Activated naive CD4-positive, alpha-beta T cell treated with anti-CD3 and anti-CD28 coated beads for 36 hours (primary cell): ENCODE measurements around the gene PDE5A. TPM values are rescaled to one million over a fixed set of nuclear protein-coding genes. Genes with fewer than 3 reads are reported as not detected.

Experiments used
- CTCF ChIA-PET: fragments of 350-600 bp; sonication (Branson Sonifier 250); formaldehyde crosslinking; loops from one replicate; lab custom pipeline; 2021; ENCODE audit warnings: antibody characterized with exemption; lab: Charles Lee
- DNase-seq: peaks from one replicate; pipeline ENCODE4 v3.0.0-alpha.2; 2020
- H3K27ac Mint-ChIP-seq: one replicate; pipeline ENCODE4 v1.8.0; 2021; ENCODE audit warnings: mild to moderate bottlenecking, mixed read lengths
- H3K27me3 Mint-ChIP-seq: one replicate; pipeline ENCODE4 v1.8.0; 2021; ENCODE audit warnings: low read depth, mixed read lengths
- H3K36me3 Mint-ChIP-seq: one replicate; pipeline ENCODE4 v1.8.0; 2021; ENCODE audit warnings: low read depth, mixed read lengths
- H3K4me1 Mint-ChIP-seq: one replicate; pipeline ENCODE4 v1.8.0; 2021; ENCODE audit warnings: low read depth, mixed read lengths
- H3K4me3 Mint-ChIP-seq: one replicate; pipeline ENCODE4 v1.8.0; 2021; ENCODE audit warnings: mild to moderate bottlenecking, moderate library complexity, mixed read lengths
- H3K9me3 Mint-ChIP-seq: one replicate; pipeline ENCODE4 v1.8.0; 2021; ENCODE audit warnings: mixed read lengths
- intact Hi-C: fragments of 100-400 bp; cut with micrococcal nuclease; formaldehyde crosslinking; loops from one replicate; pipeline ENCODE4 v1.15.1; 2023
- total RNA-seq, 2 experiments: library from RNA; stranded (reverse); gene quantifications; one replicate each; pipeline ENCODE4 v1.2.3, GENCODE V29; 2021

PDE5A gene
- total RNA-seq, 2 experiments from 2014 or later: 0.41 to 0.44 TPM

- CTCF ChIA-PET: interaction anchor here (0.8 kb wide), 1 partner anchor 511 kb away, joined by 3 read pairs; no protein-coding TSS in a partner anchor
- Mint-ChIP-seq H3K4me3 (no peak overlapping the region), H3K4me1 (no peaks in the 10 kb centered on the region), H3K27me3 (no peaks in the 10 kb centered on the region), H3K36me3 (peaks cover 4% of the 10 kb centered on the region), H3K9me3 (peaks cover 17% of the 10 kb centered on the region), H3K27ac (no peak overlapping the region)
- no peak for DNase-seq
- intact Hi-C loops: no loop called here
Measured at GRCh38 chr4:119564106-119564505, 64.5 kb downstream of the PDE5A start.

- H3K4me1 Mint-ChIP-seq: no peaks in the 10 kb centered on the region
- no peak for DNase-seq
- CTCF ChIA-PET: interaction anchor here (0.7 to 4.2 kb wide), 5 partner anchors 15 to 493 kb away, joined by 3 to 22 read pairs (median 4); partner anchors contain the start of gene PDE5A
- intact Hi-C loops: loop anchor here (1.0 kb wide), 3 partner anchors 68 to 491 kb away; no protein-coding TSS in a partner anchor
- no peaks in the 10 kb centered on the region for H3K27me3 Mint-ChIP-seq
- H3K9me3 Mint-ChIP-seq: peaks cover 9% of the 10 kb centered on the region
- H3K4me3 Mint-ChIP-seq: no peak overlapping the region
- H3K27ac Mint-ChIP-seq: no peak overlapping the region
- peaks cover 4% of the 10 kb centered on the region for H3K36me3 Mint-ChIP-seq
Measured at GRCh38 chr4:119559044-119559647, 69.5 kb downstream of the PDE5A start.

GRCh38 chr4:119550857-119551532 lies 77.6 kb downstream of the PDE5A start:
- intact Hi-C loops: no loop called here
- H3K27ac Mint-ChIP-seq: no peak overlapping the region
- peaks cover 8% of the 10 kb centered on the region for H3K36me3 Mint-ChIP-seq
- no peak for DNase-seq
- H3K4me1 Mint-ChIP-seq: no peaks in the 10 kb centered on the region
- no peak overlapping the region for H3K4me3 Mint-ChIP-seq
- H3K9me3 Mint-ChIP-seq: no peaks in the 10 kb centered on the region
- CTCF ChIA-PET: no interaction called here
- no peaks in the 10 kb centered on the region for H3K27me3 Mint-ChIP-seq

- intact Hi-C loops: no loop called here
- CTCF ChIA-PET: no interaction called here
- no peak overlapping the region for H3K27ac Mint-ChIP-seq
- no peaks in the 10 kb centered on the region for H3K27me3 Mint-ChIP-seq
- no peak overlapping the region for H3K4me3 Mint-ChIP-seq
- no peak for DNase-seq
- H3K9me3 Mint-ChIP-seq: no peaks in the 10 kb centered on the region
- peaks cover 8% of the 10 kb centered on the region for H3K36me3 Mint-ChIP-seq
- H3K4me1 Mint-ChIP-seq: no peaks in the 10 kb centered on the region
Measured at GRCh38 chr4:119549639-119550038, 79.0 kb downstream of the PDE5A start.

GRCh38 chr4:119543779-119544178 lies 84.8 kb downstream of the PDE5A start:
- peaks cover 2% of the 10 kb centered on the region for H3K36me3 Mint-ChIP-seq
- no peaks in the 10 kb centered on the region for H3K27me3 Mint-ChIP-seq
- intact Hi-C loops: no loop called here
- no peak overlapping the region for H3K4me3 Mint-ChIP-seq
- CTCF ChIA-PET: interaction anchor here (1.1 kb wide), 1 partner anchor 15 kb away, joined by 3 read pairs; no protein-coding TSS in a partner anchor
- no peak overlapping the region for H3K27ac Mint-ChIP-seq
- DNase-seq: no peak
- H3K4me1 Mint-ChIP-seq: no peaks in the 10 kb centered on the region
- no peaks in the 10 kb centered on the region for H3K9me3 Mint-ChIP-seq

GRCh38 chr4:119543187-119543586 lies 85.4 kb downstream of the PDE5A start:
- H3K36me3 Mint-ChIP-seq: peaks cover under 1% of the 10 kb centered on the region
- no peak overlapping the region for H3K4me3 Mint-ChIP-seq
- H3K9me3 Mint-ChIP-seq: no peaks in the 10 kb centered on the region
- no peaks in the 10 kb centered on the region for H3K27me3 Mint-ChIP-seq
- CTCF ChIA-PET: interaction anchor here (1.1 kb wide), 1 partner anchor 16 kb away, joined by 3 read pairs; no protein-coding TSS in a partner anchor
- intact Hi-C loops: no loop called here
- H3K27ac Mint-ChIP-seq: no peak overlapping the region
- no peak for DNase-seq
- no peaks in the 10 kb centered on the region for H3K4me1 Mint-ChIP-seq

- H3K27ac Mint-ChIP-seq: no peak overlapping the region
- no peaks in the 10 kb centered on the region for H3K27me3 Mint-ChIP-seq
- no peak overlapping the region for H3K4me3 Mint-ChIP-seq
- no peak for DNase-seq
- no peaks in the 10 kb centered on the region for H3K9me3 Mint-ChIP-seq
- peaks cover 3% of the 10 kb centered on the region for H3K36me3 Mint-ChIP-seq
- intact Hi-C loops: no loop called here
- H3K4me1 Mint-ChIP-seq: no peaks in the 10 kb centered on the region
- CTCF ChIA-PET: interaction anchor here (0.5 to 1.2 kb wide), 3 partner anchors 28 to 393 kb away, joined by 3 to 5 read pairs (median 4); no protein-coding TSS in a partner anchor
Measured at GRCh38 chr4:119540249-119540648, 88.4 kb downstream of the PDE5A start.

GRCh38 chr4:119537586-119537985 lies 91.0 kb downstream of the PDE5A start:
- Mint-ChIP-seq H3K4me1 (no peaks in the 10 kb centered on the region), H3K9me3 (peaks cover 2% of the 10 kb centered on the region), H3K36me3 (peaks cover 16% of the 10 kb centered on the region), H3K4me3 (no peak overlapping the region), H3K27me3 (no peaks in the 10 kb centered on the region), H3K27ac (no peak overlapping the region)
- intact Hi-C loops: no loop called here
- no peak for DNase-seq
- CTCF ChIA-PET: no interaction called here

GRCh38 chr4:119536572-119537528 lies 91.8 kb downstream of the PDE5A start:
- H3K36me3 Mint-ChIP-seq: peaks cover 16% of the 10 kb centered on the region
- no peaks in the 10 kb centered on the region for H3K4me1 Mint-ChIP-seq
- DNase-seq: no peak
- intact Hi-C loops: no loop called here
- peaks cover 2% of the 10 kb centered on the region for H3K9me3 Mint-ChIP-seq
- H3K4me3 Mint-ChIP-seq: no peak overlapping the region
- H3K27me3 Mint-ChIP-seq: no peaks in the 10 kb centered on the region
- CTCF ChIA-PET: interaction anchor here (1.2 kb wide), 1 partner anchor 91 kb away, joined by 3 read pairs; no protein-coding TSS in a partner anchor
- no peak overlapping the region for H3K27ac Mint-ChIP-seq

- no peak overlapping the region for H3K4me3 Mint-ChIP-seq
- no peaks in the 10 kb centered on the region for H3K27me3 Mint-ChIP-seq
- H3K4me1 Mint-ChIP-seq: no peaks in the 10 kb centered on the region
- H3K27ac Mint-ChIP-seq: no peak overlapping the region
- peaks cover 2% of the 10 kb centered on the region for H3K9me3 Mint-ChIP-seq
- intact Hi-C loops: no loop called here
- CTCF ChIA-PET: no interaction called here
- no peak for DNase-seq
- peaks cover 23% of the 10 kb centered on the region for H3K36me3 Mint-ChIP-seq
Measured at GRCh38 chr4:119532319-119532718, 96.3 kb downstream of the PDE5A start.

- H3K27ac Mint-ChIP-seq: no peak overlapping the region
- peaks cover 24% of the 10 kb centered on the region for H3K36me3 Mint-ChIP-seq
- intact Hi-C loops: no loop called here
- no peak overlapping the region for H3K4me3 Mint-ChIP-seq
- DNase-seq: no peak
- no peaks in the 10 kb centered on the region for H3K27me3 Mint-ChIP-seq
- CTCF ChIA-PET: no interaction called here
- no peaks in the 10 kb centered on the region for H3K4me1 Mint-ChIP-seq
- peaks cover 2% of the 10 kb centered on the region for H3K9me3 Mint-ChIP-seq
Measured at GRCh38 chr4:119529788-119530187, 98.8 kb downstream of the PDE5A start.
